AG04449 (cell line): ENCODE measurements around the gene RTN4.
"Not testable (repeated sequence)": the region's sequence is repeated elsewhere in the genome, so short reads cannot be mapped to it uniquely, and the experiment has no call there.

Source experiments
- CTCF ChIA-PET: fragments of 350-600 bp; formaldehyde crosslinking; extraction: SDS; loops from one replicate; lab custom pipeline; 2021; ENCODE audit warnings: antibody characterized with exemption; lab: Yijun Ruan, JAX
- POLR2A ChIA-PET: fragments of 400-600, 350-600 bp; formaldehyde crosslinking; extraction: SDS; loops from one replicate; lab custom pipeline; 2020; ENCODE audit warnings: antibody characterized with exemption, inconsistent platforms; lab: Yijun Ruan, JAX
- DNase-seq: peaks from one replicate; pipeline ENCODE4 v3.0.0-alpha.2; 2010; ENCODE audit warnings: low read depth, low spot score
- H3K4me3 ChIP-seq: 2 replicates; pipeline ENCODE4 v1.5.1; 2011; ENCODE audit warnings: low read depth, mild to moderate bottlenecking, control low read depth, low read length
- CTCF ChIP-seq: IDR thresholded peaks from one replicate; pipeline ENCODE4 v1.5.1; 2011; ENCODE audit warnings: mild to moderate bottlenecking, moderate library complexity, low read length, control low read depth, inconsistent platforms; ENCODE audit not compliant: insufficient read depth; ENCODE audit errors: missing control alignments

RTN4 gene

GRCh38 chr2:55096586-55096985 lies 46.3 kb upstream of the RTN4 start:
- TF ChIP-seq CTCF: no peak
- DNase-seq: no peak
- CTCF ChIA-PET: interaction anchor here (1.3 to 1.9 kb wide), 3 partner anchors 15 to 67 kb away, joined by 3 to 5 read pairs (median 3); no protein-coding TSS in a partner anchor
- POLR2A ChIA-PET: interaction anchor here (0.6 to 2.6 kb wide), 2 partner anchors 14 to 46 kb away, joined by 3 to 13 read pairs; partner anchors contain the start of gene RTN4
- no peak overlapping the region for H3K4me3 ChIP-seq

- H3K4me3 ChIP-seq: no peak overlapping the region
- CTCF ChIA-PET: interaction anchor here (1.0 to 1.4 kb wide), 2 partner anchors 44 to 75 kb away, joined by 4 to 5 read pairs; partner anchors contain the start of gene RTN4
- TF ChIP-seq CTCF: no peak
- no peak for DNase-seq
- POLR2A ChIA-PET: no interaction called here
These were observed 43.1 kb upstream of the RTN4 start for GRCh38 chr2:55093381-55093780.

- no peak overlapping the region for H3K4me3 ChIP-seq
- POLR2A ChIA-PET: interaction anchor here (0.7 kb wide), 1 partner anchor 135 kb away, joined by 3 read pairs; no protein-coding TSS in a partner anchor
- no peak for DNase-seq
- no peak for TF ChIP-seq CTCF
- CTCF ChIA-PET: interaction anchor here (1.6 kb wide), 1 partner anchor 78 kb away, joined by 3 read pairs; no protein-coding TSS in a partner anchor
These were observed 42.2 kb upstream of the RTN4 start for GRCh38 chr2:55092439-55092838.

GRCh38 chr2:55091681-55092080 lies 41.4 kb upstream of the RTN4 start:
- CTCF ChIA-PET: interaction anchor here (1.6 kb wide), 1 partner anchor 79 kb away, joined by 3 read pairs; no protein-coding TSS in a partner anchor
- DNase-seq, H3K4me3 ChIP-seq, POLR2A ChIA-PET: not testable (repeated sequence)

- DNase-seq: no peak
- no peak overlapping the region for H3K4me3 ChIP-seq
- POLR2A ChIA-PET: no interaction called here
- TF ChIP-seq CTCF: no peak
- CTCF ChIA-PET: interaction anchor here (1.6 kb wide), 1 partner anchor 80 kb away, joined by 3 read pairs; no protein-coding TSS in a partner anchor
These were observed 40.5 kb upstream of the RTN4 start for GRCh38 chr2:55090702-55091101.

GRCh38 chr2:55089726-55090125 lies 39.5 kb upstream of the RTN4 start:
- CTCF ChIA-PET: no interaction called here
- TF ChIP-seq CTCF: no peak
- no peak for DNase-seq
- POLR2A ChIA-PET: no interaction called here
- H3K4me3 ChIP-seq: no peak overlapping the region

- TF ChIP-seq CTCF: no peak
- ChIA-PET CTCF (interaction anchor here (1.0 to 1.3 kb wide), 2 partner anchors 40 to 80 kb away, joined by 3 to 4 read pairs; no protein-coding TSS in a partner anchor), POLR2A (interaction anchor here (1.2 kb wide), 1 partner anchor 9 kb away, joined by 3 read pairs; no protein-coding TSS in a partner anchor)
- no peak for DNase-seq
- no peak overlapping the region for H3K4me3 ChIP-seq
These were observed 38.1 kb upstream of the RTN4 start for GRCh38 chr2:55088400-55088799.
